T-helper 1 cell (primary cell): ENCODE results near the gene MCOLN3.

Experiments
- DNase-seq, 5 donors: peaks; one replicate each; pipeline ENCODE4 v3.0.0-alpha.2; 2012 to 2020
- total RNA-seq, 4 donors: gene quantifications; one replicate each; lab custom pipeline; 2026; lab: John Stamatoyannopoulos, UW

Gene MCOLN3
- 0.27 to 3.9 (median 2.6) reads per million in 4 donors for total RNA-seq

GRCh38 chr1:85048296-85049064, at the start of gene MCOLN3:
MCOLN3 (minus strand) TSS chr1:85048500; CDS start chr1:85045360, 3,140 bp downstream.
- DNase-seq: peak; percentile 10 to 35 (median 30)

- no peak for DNase-seq
These were observed 45.3 kb upstream of the MCOLN3 start for GRCh38 chr1:85093644-85094043.

- peak in 1 of 5 donors; percentile 18 for DNase-seq
These were observed 43.5 kb upstream of the MCOLN3 start for GRCh38 chr1:85091671-85092280.

GRCh38 chr1:85090225-85090624, 41.9 kb upstream of the MCOLN3 start:
- no peak for DNase-seq

- DNase-seq: no peak
These were observed 40.9 kb upstream of the MCOLN3 start for GRCh38 chr1:85089203-85089602.

GRCh38 chr1:85088408-85088784, 40.1 kb upstream of the MCOLN3 start:
- no peak for DNase-seq

GRCh38 chr1:85087659-85088407, 39.5 kb upstream of the MCOLN3 start:
- DNase-seq: no peak

GRCh38 chr1:85085417-85085816, 37.1 kb upstream of the MCOLN3 start:
- DNase-seq: no peak

- no peak for DNase-seq
These were observed 30.6 kb upstream of the MCOLN3 start for GRCh38 chr1:85078903-85079302.

GRCh38 chr1:85074365-85074964, 26.2 kb upstream of the MCOLN3 start:
- DNase-seq: no peak

GRCh38 chr1:85070972-85071492, 22.7 kb upstream of the MCOLN3 start:
- DNase-seq: no peak

- DNase-seq: no peak
These were observed 20.5 kb upstream of the MCOLN3 start for GRCh38 chr1:85068846-85069245.

- no peak for DNase-seq
These were observed 17.2 kb upstream of the MCOLN3 start for GRCh38 chr1:85065550-85065949.

GRCh38 chr1:85062425-85063026, 14.2 kb upstream of the MCOLN3 start:
- DNase-seq: no peak

- DNase-seq: peak; percentile 49 to 92 (median 75)
These were observed 13.6 kb upstream of the MCOLN3 start for GRCh38 chr1:85061711-85062424.

GRCh38 chr1:85060038-85060437, 11.7 kb upstream of the MCOLN3 start:
- DNase-seq: no peak

- no peak for DNase-seq
These were observed 11.3 kb upstream of the MCOLN3 start for GRCh38 chr1:85059563-85059962.

GRCh38 chr1:85058786-85059185, 10.5 kb upstream of the MCOLN3 start:
- DNase-seq: no peak

- no peak for DNase-seq
These were observed 10.0 kb upstream of the MCOLN3 start for GRCh38 chr1:85058311-85058710.

GRCh38 chr1:85054664-85055063, 6.4 kb upstream of the MCOLN3 start:
- DNase-seq: no peak

GRCh38 chr1:85049735-85050166, 1.5 kb upstream of the MCOLN3 start:
- DNase-seq: no peak
